Liver (tissue), 3 donors: Measurements from ENCODE around the gene NTM.

Source experiments
- GABPA ChIP-seq, 2 donors: IDR thresholded peaks in 1 of 2; conservative IDR thresholded peaks in 1 of 2; 2 replicates each; pipeline ENCODE4 v1.6.1; 2016; ENCODE audit warnings: antibody characterized with exemption in 2 of 2, mild to moderate bottlenecking in 1 of 2, moderate library complexity in 1 of 2
- JUND ChIP-seq, 2 donors: IDR thresholded peaks; 2 replicates each; pipeline ENCODE4 v1.6.1; 2016; ENCODE audit warnings: antibody characterized with exemption in 2 of 2
- NR2F2 ChIP-seq: IDR thresholded peaks from 2 replicates; pipeline ENCODE4 v1.6.1; 2016; ENCODE audit warnings: antibody characterized with exemption
- RAD21 ChIP-seq, 2 donors: IDR thresholded peaks; 2 replicates each; pipeline ENCODE4 v1.6.1; 2016; ENCODE audit warnings: antibody characterized with exemption in 2 of 2, mild to moderate bottlenecking in 2 of 2
- REST ChIP-seq: IDR thresholded peaks from 2 replicates; pipeline ENCODE4 v1.6.1; 2016; ENCODE audit warnings: antibody characterized with exemption, mild to moderate bottlenecking
- SP1 ChIP-seq: IDR thresholded peaks from 2 replicates; pipeline ENCODE4 v1.6.1; 2018; ENCODE audit warnings: antibody characterized with exemption, mild to moderate bottlenecking
- TAF1 ChIP-seq: conservative IDR thresholded peaks from 2 replicates; pipeline ENCODE4 v1.6.1; 2016; ENCODE audit warnings: antibody characterized with exemption, mild to moderate bottlenecking
- TF ChIP-seq, protein P1 (sequence below): IDR thresholded peaks from 2 replicates; pipeline ENCODE4 v1.6.1; 2016; ENCODE audit warnings: antibody characterized with exemption
- TF ChIP-seq, protein P2 (sequence below): fragments of 150-350 bp; IDR thresholded peaks from 2 replicates; pipeline ENCODE4 v1.5.1; 2017; ENCODE audit warnings: improper control_type of control experiment, low read depth, low read length; ENCODE audit not compliant: missing input control
- TF ChIP-seq, protein P3 (sequence below): IDR thresholded peaks from 2 replicates; pipeline ENCODE4 v1.6.1; 2016; ENCODE audit warnings: antibody characterized with exemption
- donor health status: healthy.
- donor health status: healthy.

GRCh38 chr11:132337819-132338416 is 967.5 kb downstream of the NTM start:
- no peak for TF ChIP-seq RAD21 (IDR thresholded peaks at IDR 0.05)
- TF ChIP-seq, protein P1, sequence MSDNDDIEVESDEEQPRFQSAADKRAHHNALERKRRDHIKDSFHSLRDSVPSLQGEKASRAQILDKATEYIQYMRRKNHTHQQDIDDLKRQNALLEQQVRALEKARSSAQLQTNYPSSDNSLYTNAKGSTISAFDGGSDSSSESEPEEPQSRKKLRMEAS = no peak
- no peak for TF ChIP-seq GABPA (IDR thresholded peaks at IDR 0.05 in 1 of 2, conservative IDR thresholded peaks at IDR 0.05 in 1 of 2)
- TF ChIP-seq, protein P2, sequence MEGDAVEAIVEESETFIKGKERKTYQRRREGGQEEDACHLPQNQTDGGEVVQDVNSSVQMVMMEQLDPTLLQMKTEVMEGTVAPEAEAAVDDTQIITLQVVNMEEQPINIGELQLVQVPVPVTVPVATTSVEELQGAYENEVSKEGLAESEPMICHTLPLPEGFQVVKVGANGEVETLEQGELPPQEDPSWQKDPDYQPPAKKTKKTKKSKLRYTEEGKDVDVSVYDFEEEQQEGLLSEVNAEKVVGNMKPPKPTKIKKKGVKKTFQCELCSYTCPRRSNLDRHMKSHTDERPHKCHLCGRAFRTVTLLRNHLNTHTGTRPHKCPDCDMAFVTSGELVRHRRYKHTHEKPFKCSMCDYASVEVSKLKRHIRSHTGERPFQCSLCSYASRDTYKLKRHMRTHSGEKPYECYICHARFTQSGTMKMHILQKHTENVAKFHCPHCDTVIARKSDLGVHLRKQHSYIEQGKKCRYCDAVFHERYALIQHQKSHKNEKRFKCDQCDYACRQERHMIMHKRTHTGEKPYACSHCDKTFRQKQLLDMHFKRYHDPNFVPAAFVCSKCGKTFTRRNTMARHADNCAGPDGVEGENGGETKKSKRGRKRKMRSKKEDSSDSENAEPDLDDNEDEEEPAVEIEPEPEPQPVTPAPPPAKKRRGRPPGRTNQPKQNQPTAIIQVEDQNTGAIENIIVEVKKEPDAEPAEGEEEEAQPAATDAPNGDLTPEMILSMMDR = no peak
- TF ChIP-seq SP1 = no peak
- no peak for TF ChIP-seq JUND (IDR thresholded peaks at IDR 0.05)
- TF ChIP-seq TAF1 = no peak
- TF ChIP-seq NR2F2 = no peak
- TF ChIP-seq, protein P3, sequence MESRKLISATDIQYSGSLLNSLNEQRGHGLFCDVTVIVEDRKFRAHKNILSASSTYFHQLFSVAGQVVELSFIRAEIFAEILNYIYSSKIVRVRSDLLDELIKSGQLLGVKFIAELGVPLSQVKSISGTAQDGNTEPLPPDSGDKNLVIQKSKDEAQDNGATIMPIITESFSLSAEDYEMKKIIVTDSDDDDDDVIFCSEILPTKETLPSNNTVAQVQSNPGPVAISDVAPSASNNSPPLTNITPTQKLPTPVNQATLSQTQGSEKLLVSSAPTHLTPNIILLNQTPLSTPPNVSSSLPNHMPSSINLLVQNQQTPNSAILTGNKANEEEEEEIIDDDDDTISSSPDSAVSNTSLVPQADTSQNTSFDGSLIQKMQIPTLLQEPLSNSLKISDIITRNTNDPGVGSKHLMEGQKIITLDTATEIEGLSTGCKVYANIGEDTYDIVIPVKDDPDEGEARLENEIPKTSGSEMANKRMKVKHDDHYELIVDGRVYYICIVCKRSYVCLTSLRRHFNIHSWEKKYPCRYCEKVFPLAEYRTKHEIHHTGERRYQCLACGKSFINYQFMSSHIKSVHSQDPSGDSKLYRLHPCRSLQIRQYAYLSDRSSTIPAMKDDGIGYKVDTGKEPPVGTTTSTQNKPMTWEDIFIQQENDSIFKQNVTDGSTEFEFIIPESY = no peak
- TF ChIP-seq REST = no peak
